Thyroid gland (tissue), 4 donors: Measurements from ENCODE around the gene GPRIN3.

Experiments
- CTCF ChIP-seq, 6 experiments: fragments of 200-600 bp in 3 of 6; fragments of 450-650 bp in 3 of 6; sonication (generic) in 3 of 6; IDR thresholded peaks; one replicate each; pipeline ENCODE4 v1.5.1; 2016 to 2019; ENCODE audit warnings: antibody characterized with exemption in 6 of 6, mild to moderate bottlenecking in 2 of 6, inconsistent platforms in 1 of 6, moderate library complexity in 1 of 6
- POLR2A ChIP-seq, 2 donors: fragments of 450-650 bp; IDR thresholded peaks; one replicate each; pipeline ENCODE4 v1.6.1; 2017; ENCODE audit warnings: antibody characterized with exemption in 2 of 2, mild to moderate bottlenecking in 2 of 2, moderate library complexity in 1 of 2

- no peak for TF ChIP-seq CTCF (IDR thresholded peaks at IDR 0.05)
- TF ChIP-seq POLR2A (IDR thresholded peaks at IDR 0.05): no peak
Observed at GRCh38 chr4:89230271-89230670, 77.3 kb downstream of the GPRIN3 start.
